Activated T-cell treated with anti-CD3 and anti-CD28 coated beads, Interleukin-2, amount 50 U/mL, for 4 hours (primary cell): ENCODE data around the gene PRDX6. TPM values are rescaled to one million over a fixed set of nuclear protein-coding genes. Genes with fewer than 3 reads are reported as not detected.
"Not testable (repeated sequence)": the region's sequence is repeated elsewhere in the genome, so short reads cannot be mapped to it uniquely, and the experiment has no call there.

ENCODE experiments used
- ATAC-seq, 2 donors: fragments of 200-7000 bp; cut with Tn5 transposase; one replicate each; pipeline ENCODE4 v1.10.0; 2021
- DNase-seq: peaks from one replicate; pipeline ENCODE4 v3.0.0-alpha.2; 2020
- H3K27me3 Mint-ChIP-seq: one replicate; pipeline ENCODE4 v1.8.0; 2021; ENCODE audit warnings: low read depth, mixed read lengths
- H3K36me3 Mint-ChIP-seq: one replicate; pipeline ENCODE4 v1.8.0; 2022; ENCODE audit warnings: mixed read lengths; ENCODE audit not compliant: insufficient read depth
- H3K4me1 Mint-ChIP-seq: one replicate; pipeline ENCODE4 v1.8.0; 2021; ENCODE audit warnings: low read depth, mixed read lengths
- H3K4me3 Mint-ChIP-seq: one replicate; pipeline ENCODE4 v1.8.0; 2021; ENCODE audit warnings: mild to moderate bottlenecking, moderate library complexity, mixed read lengths
- H3K9me3 Mint-ChIP-seq: one replicate; pipeline ENCODE4 v1.8.0; 2021; ENCODE audit warnings: mixed read lengths
- total RNA-seq, 3 donors: library from RNA; stranded (reverse); gene quantifications; one replicate each; pipeline ENCODE4 v1.2.1, GENCODE V29; 2021

PRDX6 gene
- total RNA-seq, 3 donors from 2014 or later = 95.3 to 121 (median 105) TPM

GRCh38 chr1:173476197-173476664 lies 904 bp upstream of the PRDX6 start:
- peaks cover 23% of the 10 kb centered on the region for H3K36me3 Mint-ChIP-seq
- peak overlapping the region; percentile 87 for H3K4me3 Mint-ChIP-seq
- H3K27me3 Mint-ChIP-seq = no peaks in the 10 kb centered on the region
- peaks cover 58% of the 10 kb centered on the region for H3K4me1 Mint-ChIP-seq
- peaks cover 5% of the 10 kb centered on the region for H3K9me3 Mint-ChIP-seq
- DNase-seq (no peak), ATAC-seq (no peak)

- peaks cover 61% of the 10 kb centered on the region for H3K4me1 Mint-ChIP-seq
- peak; percentile 57 for DNase-seq
- ATAC-seq = peak; percentile 82 to 87
- H3K9me3 Mint-ChIP-seq = peaks cover 5% of the 10 kb centered on the region
- H3K27me3 Mint-ChIP-seq = no peaks in the 10 kb centered on the region
- H3K36me3 Mint-ChIP-seq = peaks cover 24% of the 10 kb centered on the region
- H3K4me3 Mint-ChIP-seq = peak overlapping the region; percentile 90
These were observed 360 bp upstream of the PRDX6 start for GRCh38 chr1:173476665-173477285.

GRCh38 chr1:173478094-173478674 lies 1.0 kb downstream of the PRDX6 start:
- peak overlapping the region; percentile 90 for H3K4me3 Mint-ChIP-seq
- H3K4me1 Mint-ChIP-seq = peaks cover 65% of the 10 kb centered on the region
- ATAC-seq = no peak
- no peaks in the 10 kb centered on the region for H3K9me3 Mint-ChIP-seq
- no peaks in the 10 kb centered on the region for H3K27me3 Mint-ChIP-seq
- peaks cover 29% of the 10 kb centered on the region for H3K36me3 Mint-ChIP-seq
- no peak for DNase-seq

GRCh38 chr1:173479649-173480048 lies 2.5 kb downstream of the PRDX6 start:
- peaks cover 50% of the 10 kb centered on the region for H3K4me1 Mint-ChIP-seq
- H3K36me3 Mint-ChIP-seq = peaks cover 31% of the 10 kb centered on the region
- ATAC-seq (no peak), DNase-seq (no peak)
- no peaks in the 10 kb centered on the region for H3K9me3 Mint-ChIP-seq
- H3K27me3 Mint-ChIP-seq = no peaks in the 10 kb centered on the region
- H3K4me3 Mint-ChIP-seq = no peak overlapping the region

GRCh38 chr1:173481195-173481772 lies 4.1 kb downstream of the PRDX6 start:
- H3K4me3 Mint-ChIP-seq = no peak overlapping the region
- DNase-seq = no peak
- no peaks in the 10 kb centered on the region for H3K27me3 Mint-ChIP-seq
- H3K36me3 Mint-ChIP-seq = peaks cover 40% of the 10 kb centered on the region
- H3K4me1 Mint-ChIP-seq = peaks cover 35% of the 10 kb centered on the region
- no peak for ATAC-seq
- H3K9me3 Mint-ChIP-seq = no peaks in the 10 kb centered on the region

GRCh38 chr1:173482683-173483082 lies 5.5 kb downstream of the PRDX6 start:
- DNase-seq (no peak), ATAC-seq (no peak)
- peaks cover 47% of the 10 kb centered on the region for H3K36me3 Mint-ChIP-seq
- H3K4me3 Mint-ChIP-seq = no peak overlapping the region
- H3K27me3 Mint-ChIP-seq = no peaks in the 10 kb centered on the region
- peaks cover 35% of the 10 kb centered on the region for H3K4me1 Mint-ChIP-seq
- H3K9me3 Mint-ChIP-seq = no peaks in the 10 kb centered on the region

- ATAC-seq (no peak), DNase-seq (no peak)
- Mint-ChIP-seq H3K4me3 (no peak overlapping the region), H3K9me3 (no peaks in the 10 kb centered on the region), H3K27me3 (no peaks in the 10 kb centered on the region), H3K36me3 (peaks cover 58% of the 10 kb centered on the region), H3K4me1 (peaks cover 19% of the 10 kb centered on the region)
These were observed 7.1 kb downstream of the PRDX6 start for GRCh38 chr1:173484276-173484675.

GRCh38 chr1:173485401-173485800 lies 8.3 kb downstream of the PRDX6 start:
- peaks cover 53% of the 10 kb centered on the region for H3K36me3 Mint-ChIP-seq
- DNase-seq (no peak), ATAC-seq (no peak)
- H3K4me1 Mint-ChIP-seq = peaks cover 9% of the 10 kb centered on the region
- no peaks in the 10 kb centered on the region for H3K27me3 Mint-ChIP-seq
- no peaks in the 10 kb centered on the region for H3K9me3 Mint-ChIP-seq
- H3K4me3 Mint-ChIP-seq = no peak overlapping the region

- Mint-ChIP-seq H3K9me3 (peaks cover under 1% of the 10 kb centered on the region), H3K4me3 (no peak overlapping the region), H3K27me3 (no peaks in the 10 kb centered on the region), H3K4me1 (no peaks in the 10 kb centered on the region), H3K36me3 (peaks cover 34% of the 10 kb centered on the region)
- DNase-seq (no peak), ATAC-seq (no peak)
These were observed 10.9 kb downstream of the PRDX6 start for GRCh38 chr1:173488001-173488400.

- no peak for ATAC-seq
- Mint-ChIP-seq H3K27me3 (no peaks in the 10 kb centered on the region), H3K4me3 (no peak overlapping the region), H3K4me1 (no peaks in the 10 kb centered on the region), H3K9me3 (peaks cover 5% of the 10 kb centered on the region), H3K36me3 (peaks cover 31% of the 10 kb centered on the region)
- no peak for DNase-seq
These were observed 12.0 kb downstream of the PRDX6 start for GRCh38 chr1:173489149-173489600.

- H3K9me3 Mint-ChIP-seq = peaks cover 5% of the 10 kb centered on the region
- ATAC-seq (no peak), DNase-seq (no peak)
- H3K4me3 Mint-ChIP-seq = no peak overlapping the region
- no peaks in the 10 kb centered on the region for H3K4me1 Mint-ChIP-seq
- H3K36me3 Mint-ChIP-seq = peaks cover 26% of the 10 kb centered on the region
- no peaks in the 10 kb centered on the region for H3K27me3 Mint-ChIP-seq
These were observed 12.8 kb downstream of the PRDX6 start for GRCh38 chr1:173489929-173490328.

GRCh38 chr1:173491508-173491907 lies 14.4 kb downstream of the PRDX6 start:
- no peak for ATAC-seq

GRCh38 chr1:173493125-173493524 lies 16.0 kb downstream of the PRDX6 start:
- peaks cover 10% of the 10 kb centered on the region for H3K36me3 Mint-ChIP-seq
- not testable (repeated sequence) for H3K4me1 Mint-ChIP-seq, H3K9me3 Mint-ChIP-seq, ATAC-seq, DNase-seq, H3K4me3 Mint-ChIP-seq, H3K27me3 Mint-ChIP-seq

More at GRCh38 chr1:173491508-173491907, 14.4 kb downstream of the PRDX6 start:
- Mint-ChIP-seq H3K4me3 (no peak overlapping the region), H3K9me3 (peaks cover 5% of the 10 kb centered on the region), H3K4me1 (no peaks in the 10 kb centered on the region), H3K27me3 (no peaks in the 10 kb centered on the region), H3K36me3 (peaks cover 19% of the 10 kb centered on the region)
- DNase-seq = no peak

- H3K27me3 Mint-ChIP-seq = no peaks in the 10 kb centered on the region
- H3K4me3 Mint-ChIP-seq = no peak overlapping the region
- no peaks in the 10 kb centered on the region for H3K4me1 Mint-ChIP-seq
- ATAC-seq = no peak
- no peaks in the 10 kb centered on the region for H3K36me3 Mint-ChIP-seq
- no peak for DNase-seq
- H3K9me3 Mint-ChIP-seq = peaks cover 9% of the 10 kb centered on the region
These were observed 18.6 kb downstream of the PRDX6 start for GRCh38 chr1:173495609-173496267.
